K562 (cell line): ENCODE data around the gene CACNA1I.

Experiments
- AFF1 ChIP-seq, 2 experiments: fragments of 450-650 bp; IDR thresholded peaks; 2 replicates each; pipeline ENCODE4 v1.6.1; 2018; ENCODE audit warnings: mild to moderate bottlenecking in 2 of 2, low read depth in 1 of 2; ENCODE audit not compliant: partially characterized antibody in 2 of 2
- CTCF ChIP-seq, 3 experiments: IDR thresholded peaks in 2 of 3; conservative IDR thresholded peaks in 1 of 3; 2 replicates each; pipeline ENCODE4 v1.5.1; 2011 to 2012; ENCODE audit warnings: low read length in 3 of 3, mild to moderate bottlenecking in 3 of 3, control low read depth in 2 of 3, improper control_type of control experiment in 1 of 3, inconsistent platforms in 1 of 3, low read depth in 1 of 3, mixed read lengths in 1 of 3, moderate library complexity in 1 of 3; ENCODE audit not compliant: insufficient read depth in 2 of 3
- MAZ ChIP-seq, 2 experiments: fragments of 450-650 bp in 1 of 2; sonication (generic) in 1 of 2; formaldehyde crosslinking; IDR thresholded peaks in 1 of 2; conservative IDR thresholded peaks in 1 of 2; 2 replicates each; pipeline versions ENCODE4 v1.4.0 to v1.5.0; 2020; ENCODE audit warnings: mild to moderate bottlenecking in 1 of 2, missing genetic modification reagents in 1 of 2
- NR1H2 ChIP-seq: sonication (generic); formaldehyde crosslinking; IDR thresholded peaks from 2 replicates; pipeline ENCODE4 v1.4.0; 2020; ENCODE audit warnings: mild to moderate bottlenecking, missing genetic modification reagents
- SIN3A ChIP-seq, 2 experiments: fragments of 150-350 bp in 1 of 2; IDR thresholded peaks; 2 replicates each; pipeline ENCODE4 v1.6.1; 2011 to 2016; ENCODE audit warnings: borderline replicate concordance in 2 of 2, low read depth in 2 of 2, low read length in 2 of 2, mild to moderate bottlenecking in 2 of 2, moderate library complexity in 2 of 2; ENCODE audit not compliant: control insufficient read depth in 1 of 2
- ZNF518B ChIP-seq: fragments of 250-450 bp; sonication (Bioruptor Pico); IDR thresholded peaks from 2 replicates; pipeline ENCODE4 v1.5.0; 2021; ENCODE audit warnings: mild to moderate bottlenecking, moderate library complexity

GRCh38 chr22:39569066-39569465 lies 1.5 kb upstream of the CACNA1I start:
- no peak for TF ChIP-seq ZNF518B (CRISPR knock-in tag)
- TF ChIP-seq AFF1 (IDR thresholded peaks at IDR 0.05; ENCODE audit: low read depth in 1 of 2, partially characterized antibody in 2 of 2), result no peak
- no peak for TF ChIP-seq MAZ (CRISPR knock-in tag; conservative IDR thresholded peaks at IDR 0.05 in 1 of 2, IDR thresholded peaks at IDR 0.05 in 1 of 2)
- no peak for TF ChIP-seq CTCF (IDR thresholded peaks at IDR 0.05 in 2 of 3, conservative IDR thresholded peaks at IDR 0.05 in 1 of 3; ENCODE audit: insufficient read depth in 2 of 3, low read depth in 1 of 3, low read length in 3 of 3)
- TF ChIP-seq NR1H2 (CRISPR knock-in tag), result no peak
- no peak for TF ChIP-seq SIN3A (IDR thresholded peaks at IDR 0.05; ENCODE audit: borderline replicate concordance in 2 of 2, control insufficient read depth in 1 of 2, low read depth in 2 of 2, low read length in 2 of 2)
